GM20431 (cell line): Measurements from ENCODE around the gene ZNF442.
"Not testable (repeated sequence)": the region's sequence is repeated elsewhere in the genome, so short reads cannot be mapped to it uniquely, and the experiment has no call there.

Experiments used
- in situ Hi-C: fragments of 300-500 bp; cut with MseI, MboI; formaldehyde crosslinking; loops from one replicate; pipeline ENCODE4 v1.15.0; 2020; ENCODE audit warnings: low sequenced_read_pairs; ENCODE audit not compliant: unreplicated experiment

The ZNF442 gene

GRCh38 chr19:12365236-12366162 is at the start of gene ZNF442:
Gene ZNF442, minus strand, starts transcription at chr19:12365683. Its CDS starts 2,052 bp downstream, at chr19:12363631.
- in situ Hi-C loops, result no loop called here

- in situ Hi-C loops, result no loop called here
These were observed 46.4 kb upstream of the ZNF442 start for GRCh38 chr19:12411893-12412292.

- in situ Hi-C loops, result no loop called here
These were observed 35.4 kb upstream of the ZNF442 start, which contains the start of gene ZNF799 for GRCh38 chr19:12400633-12401502. Gene ZNF799, minus strand, starts transcription at chr19:12401271. Its CDS starts 201 bp downstream, at chr19:12401070.

GRCh38 chr19:12399901-12400632 is 34.6 kb upstream of the ZNF442 start:
- in situ Hi-C loops, result not testable (repeated sequence)

- in situ Hi-C loops, result not testable (repeated sequence)
These were observed 25.7 kb upstream of the ZNF442 start for GRCh38 chr19:12391148-12391547.

- in situ Hi-C loops, result not testable (repeated sequence)
These were observed 20.9 kb upstream of the ZNF442 start for GRCh38 chr19:12386365-12386764.

- in situ Hi-C loops, result no loop called here
These were observed 14.9 kb upstream of the ZNF442 start for GRCh38 chr19:12380444-12380737.

GRCh38 chr19:12379732-12380443 is 14.4 kb upstream of the ZNF442 start:
- in situ Hi-C loops, result no loop called here

- in situ Hi-C loops, result no loop called here
These were observed 8.5 kb upstream of the ZNF442 start for GRCh38 chr19:12374026-12374425.

GRCh38 chr19:12364391-12365235 is 870 bp downstream of the ZNF442 start:
- in situ Hi-C loops, result no loop called here

- in situ Hi-C loops, result not testable (repeated sequence)
These were observed 3.2 kb downstream of the ZNF442 start for GRCh38 chr19:12362236-12362635.

GRCh38 chr19:12353375-12353774 is 12.1 kb downstream of the ZNF442 start:
- in situ Hi-C loops, result no loop called here

- in situ Hi-C loops, result no loop called here
These were observed 14.6 kb downstream of the ZNF442 start for GRCh38 chr19:12350890-12351197.

GRCh38 chr19:12350185-12350889 is 15.1 kb downstream of the ZNF442 start:
- in situ Hi-C loops, result no loop called here

GRCh38 chr19:12346896-12347295 is 18.6 kb downstream of the ZNF442 start:
- in situ Hi-C loops, result no loop called here

GRCh38 chr19:12345197-12345596 is 20.3 kb downstream of the ZNF442 start:
- in situ Hi-C loops, result no loop called here

- in situ Hi-C loops, result no loop called here
These were observed 32.0 kb downstream of the ZNF442 start, which contains the start of gene ZNF563 for GRCh38 chr19:12333162-12334159. Gene ZNF563, minus strand, starts transcription at chr19:12333633. Its CDS starts 151 bp downstream, at chr19:12333482.
